Measurements from ENCODE around the gene ARMH2. TPM values are rescaled to one million over a fixed set of nuclear protein-coding genes. Genes with fewer than 3 reads are reported as not detected.

The ARMH2 gene
- total RNA-seq: 0.61 and 1.4 TPM in 2 replicates

- intact Hi-C loops (cut with micrococcal nuclease): no loop called here
Observed at GRCh38 chr6:24798740-24799540, at the start of gene ARMH2. TSS of gene ARMH2 (minus strand) at chr6:24798917. CDS start at chr6:24798857, 60 bp downstream.

GRCh38 chr6:24848461-24848860, 49.7 kb upstream of the ARMH2 start:
- intact Hi-C loops (cut with micrococcal nuclease): no loop called here

- intact Hi-C loops (cut with micrococcal nuclease): no loop called here
Observed at GRCh38 chr6:24847402-24847801, 48.7 kb upstream of the ARMH2 start.

GRCh38 chr6:24845578-24845977, 46.9 kb upstream of the ARMH2 start:
- intact Hi-C loops (cut with micrococcal nuclease): no loop called here

- intact Hi-C loops (cut with micrococcal nuclease): no loop called here
Observed at GRCh38 chr6:24844903-24845302, 46.2 kb upstream of the ARMH2 start.

GRCh38 chr6:24844061-24844460, 45.3 kb upstream of the ARMH2 start:
- intact Hi-C loops (cut with micrococcal nuclease): no loop called here

GRCh38 chr6:24840187-24840586, 41.5 kb upstream of the ARMH2 start:
- intact Hi-C loops (cut with micrococcal nuclease): no loop called here

GRCh38 chr6:24838994-24839393, 40.3 kb upstream of the ARMH2 start:
- intact Hi-C loops (cut with micrococcal nuclease): no loop called here

- intact Hi-C loops (cut with micrococcal nuclease): no loop called here
Observed at GRCh38 chr6:24838081-24838480, 39.4 kb upstream of the ARMH2 start.

- intact Hi-C loops (cut with micrococcal nuclease): no loop called here
Observed at GRCh38 chr6:24836109-24836508, 37.4 kb upstream of the ARMH2 start.

GRCh38 chr6:24833711-24834386, 35.1 kb upstream of the ARMH2 start:
- intact Hi-C loops (cut with micrococcal nuclease): no loop called here

- intact Hi-C loops (cut with micrococcal nuclease): no loop called here
Observed at GRCh38 chr6:24832794-24833193, 34.1 kb upstream of the ARMH2 start.

GRCh38 chr6:24831771-24832716, 33.3 kb upstream of the ARMH2 start:
- intact Hi-C loops (cut with micrococcal nuclease): no loop called here

GRCh38 chr6:24829657-24830056, 30.9 kb upstream of the ARMH2 start:
- intact Hi-C loops (cut with micrococcal nuclease): no loop called here

GRCh38 chr6:24827970-24828369, 29.3 kb upstream of the ARMH2 start:
- intact Hi-C loops (cut with micrococcal nuclease): no loop called here

- intact Hi-C loops (cut with micrococcal nuclease): no loop called here
Observed at GRCh38 chr6:24827162-24827561, 28.4 kb upstream of the ARMH2 start.

- intact Hi-C loops (cut with micrococcal nuclease): no loop called here
Observed at GRCh38 chr6:24825130-24825630, 26.5 kb upstream of the ARMH2 start.

- intact Hi-C loops (cut with micrococcal nuclease): no loop called here
Observed at GRCh38 chr6:24824142-24824938, 25.6 kb upstream of the ARMH2 start.

GRCh38 chr6:24823185-24823584, 24.5 kb upstream of the ARMH2 start:
- intact Hi-C loops (cut with micrococcal nuclease): no loop called here

- intact Hi-C loops (cut with micrococcal nuclease): no loop called here
Observed at GRCh38 chr6:24822696-24823095, 24.0 kb upstream of the ARMH2 start.

All from T-helper 2 cell treated with Interferon-gamma antibody and Interleukin-4, amounts not matched to agents 100 ng/mL and 5 ng/mL, for 36 hours (primary cell).